GM12878 (cell line): ENCODE data around the gene FHOD3. TPM values are rescaled to one million over a fixed set of nuclear protein-coding genes. Genes with fewer than 3 reads are reported as not detected.

Experiments used
- ATAC-seq: fragments of 200-7000 bp; cut with Tn5 transposase; 3 replicates; pipeline ENCODE4 v1.9.1; 2020; ENCODE audit warnings: mild to moderate bottlenecking, moderate library complexity
- BruUV-seq: library from RNA; stranded (reverse); fragments of 400-500 nt; replicated peaks from 2 replicates; lab custom pipeline; 2021; lab: Mats Ljungman, UMichigan
- CTCF ChIA-PET: fragments of 300-600 bp; sonication (Branson Sonifier 250); formaldehyde crosslinking; extraction: SDS; loops from one replicate; lab custom pipeline; 2021; ENCODE audit warnings: inconsistent platforms; lab: Yijun Ruan, JAX
- POLR2A ChIA-PET: fragments of 350-600 bp; formaldehyde crosslinking; extraction: SDS; loops from one replicate; lab custom pipeline; 2021; ENCODE audit warnings: inconsistent platforms; lab: Charles Lee
- RAD21 ChIA-PET: fragments of 300-600 bp; sonication (Branson Sonifier 250); formaldehyde crosslinking; loops from one replicate; lab custom pipeline; 2023; ENCODE audit warnings: antibody characterized with exemption; ENCODE audit not compliant: unreplicated experiment; lab: Charles Lee
- SMC1A ChIA-PET: fragments of 300-600 bp; sonication (Branson Sonifier 250); formaldehyde crosslinking; loops from one replicate; lab custom pipeline; 2023; ENCODE audit not compliant: unreplicated experiment, uncharacterized antibody; lab: Charles Lee
- DNase-seq: peaks from one replicate; pipeline ENCODE4 v3.0.0-alpha.2; 2011; ENCODE audit warnings: low read depth, low spot score
- FAIRE-seq: peaks from 3 replicates; lab custom pipeline; 2011; peaks lifted over from hg19 to GRCh38; lab: Jason Lieb, UNC
- H2AFZ ChIP-seq: 2 replicates; pipeline ENCODE4 v1.6.0; 2011; ENCODE audit warnings: low read depth, low read length, control low read depth; ENCODE audit not compliant: control insufficient read depth
- H3K27ac ChIP-seq: 2 replicates; pipeline ENCODE4 v1.5.1; 2011; ENCODE audit warnings: control low read depth; ENCODE audit not compliant: control insufficient read depth, insufficient read depth
- H3K27me3 ChIP-seq, 2 experiments: replicated peaks in 1 of 2; 2 replicates each; pipeline versions ENCODE4 v1.6.0 to v1.6.1; 2011; ENCODE audit warnings: low read length in 1 of 2; ENCODE audit not compliant: control insufficient read depth in 2 of 2, insufficient read depth in 2 of 2
- H3K36me3 ChIP-seq, 2 experiments: 2 replicates each; pipeline ENCODE4 v1.5.1; 2011; ENCODE audit warnings: low read length in 1 of 2; ENCODE audit not compliant: control insufficient read depth in 2 of 2, insufficient read depth in 2 of 2
- H3K4me1 ChIP-seq: 2 replicates; pipeline ENCODE4 v1.6.1; 2011; ENCODE audit warnings: mild to moderate bottlenecking, low read length, moderate library complexity, mixed read lengths; ENCODE audit not compliant: control insufficient read depth, insufficient read depth
- H3K4me2 ChIP-seq: 2 replicates; pipeline ENCODE4 v1.6.0; 2011; ENCODE audit warnings: control low read depth; ENCODE audit not compliant: control insufficient read depth, insufficient read depth
- H3K4me3 ChIP-seq: fragments of 200-600 bp; sonication (generic); 2 replicates; pipeline ENCODE4 v1.5.1; 2016
- H3K79me2 ChIP-seq: 2 replicates; pipeline ENCODE4 v1.6.0; 2011; ENCODE audit warnings: low read length; ENCODE audit not compliant: control insufficient read depth, insufficient read depth
- H3K9ac ChIP-seq: 2 replicates; pipeline ENCODE4 v1.8.0; 2011; ENCODE audit warnings: low read length, control low read depth, mixed read lengths; ENCODE audit not compliant: control insufficient read depth, insufficient read depth
- H3K9me3 ChIP-seq: replicated peaks from 3 replicates; pipeline ENCODE4 v1.5.1; 2011; ENCODE audit warnings: mild to moderate bottlenecking, low read length; ENCODE audit not compliant: control insufficient read depth, insufficient read depth
- H4K20me1 ChIP-seq: 2 replicates; pipeline ENCODE4 v1.6.0; 2011; ENCODE audit not compliant: control insufficient read depth, insufficient read depth
- ASH2L ChIP-seq: fragments of 300-600, 200-600 bp; sonication (generic); IDR thresholded peaks from 2 replicates; pipeline ENCODE4 v1.6.1; 2017; ENCODE audit warnings: low read depth, mild to moderate bottlenecking, borderline replicate concordance
- EZH2 ChIP-seq: IDR thresholded peaks from 2 replicates; pipeline ENCODE4 v1.6.1; 2012; ENCODE audit warnings: low read depth, mild to moderate bottlenecking, control low read depth, inconsistent platforms, low read length, borderline replicate concordance; ENCODE audit not compliant: control insufficient read depth
- IKZF1 ChIP-seq: fragments of 450-650 bp; conservative IDR thresholded peaks from 2 replicates; pipeline ENCODE4 v1.6.1; 2017; ENCODE audit warnings: antibody characterized with exemption, mild to moderate bottlenecking
- IKZF2 ChIP-seq, 2 experiments: fragments of 450-650 bp; IDR thresholded peaks; 2 replicates each; pipeline ENCODE4 v1.6.1; 2017; ENCODE audit warnings: mild to moderate bottlenecking in 2 of 2, moderate library complexity in 2 of 2
- PAX5 ChIP-seq: IDR thresholded peaks from 2 replicates; pipeline ENCODE4 v1.6.1; 2011; ENCODE audit warnings: low read depth, low read length, borderline replicate concordance
- POLR2A ChIP-seq: IDR thresholded peaks from 2 replicates; pipeline ENCODE4 v1.6.1; 2011; ENCODE audit warnings: low read depth, mild to moderate bottlenecking, low read length
- PRDM15 ChIP-seq: fragments of 450-650 bp; formaldehyde crosslinking; IDR thresholded peaks from 2 replicates; pipeline ENCODE4 v1.4.0; 2020; ENCODE audit warnings: mild to moderate bottlenecking, moderate library complexity
- SREBF1 ChIP-seq: IDR thresholded peaks from 2 replicates; pipeline ENCODE4 v1.6.1; 2012; ENCODE audit warnings: mild to moderate bottlenecking, low read length
- TCF12 ChIP-seq: IDR thresholded peaks from 2 replicates; pipeline ENCODE4 v1.6.1; 2011; ENCODE audit warnings: low read depth, mild to moderate bottlenecking, low read length
- WRNIP1 ChIP-seq: IDR thresholded peaks from 2 replicates; pipeline ENCODE4 v1.6.1; 2011; ENCODE audit warnings: low read depth, low read length, improper control_type of control experiment, borderline replicate concordance
- ZSCAN29 ChIP-seq: fragments of 450-650 bp; IDR thresholded peaks from 2 replicates; pipeline ENCODE4 v1.6.1; 2017; ENCODE audit warnings: mild to moderate bottlenecking, moderate library complexity
- WGBS: methylation state at CpG from one replicate; pipeline ENCODE4 v1.1.6; 2016; ENCODE audit warnings: low lambda C conversion rate; ENCODE audit not compliant: insufficient replicate concordance, insufficient coverage; ENCODE audit errors: missing lambda C conversion rate; 5-methylcytosine and 5-hydroxymethylcytosine counted together
- in situ Hi-C: fragments of 300-500 bp; cut with MboI; formaldehyde crosslinking; loops from 9 replicates; pipeline ENCODE4 v1.14.3; 2018; ENCODE audit warnings: mixed read lengths
- intact Hi-C: fragments of 100-400 bp; cut with micrococcal nuclease; formaldehyde crosslinking; loops from one replicate; pipeline ENCODE4 v1.14.2; 2022; ENCODE audit not compliant: unreplicated experiment
- polyA plus RNA-seq, 11 experiments: library from polyadenylated mRNA; depleted of rRNA in 4 of 11; unstranded in 6 of 11; stranded (reverse) in 5 of 11; fragments of >200 nt; fragmentation: Nextera tagmentation in 4 of 11; fragmentation: Illumina TruSeq in 1 of 11; extraction: Ambion mirVana in 4 of 11; extraction: Trizol in 1 of 11; gene quantifications; 1 replicate in 1 of 11; 2 replicates in 10 of 11; pipeline versions ENCODE4 v1.2.1 to v1.2.3, GENCODE V29; 2011 to 2016; ENCODE audit warnings: inconsistent platforms in 2 of 11, missing spikeins in 2 of 11, low read depth in 1 of 11
- total RNA-seq, 4 experiments: library from RNA; depleted of rRNA in 3 of 4; stranded (reverse); fragments of >200 nt in 3 of 4; fragmentation: Illumina TruSeq in 1 of 4; extraction: Trizol in 1 of 4; gene quantifications; 2 replicates each; pipeline versions ENCODE4 v1.2.1 to v1.2.3, GENCODE V29; 2013 to 2021
- TF ChIP-seq, protein P1 (sequence below): fragments of 450-650 bp; IDR thresholded peaks from 2 replicates; pipeline ENCODE4 v1.6.1; 2014; ENCODE audit warnings: mild to moderate bottlenecking

The FHOD3 gene
- total and polyA plus RNA-seq, 10 of the 15 experiments (the other 5 are each of a cell fraction or from before 2014, with no cell fraction given), result 0.77 to 26.7 (median 10.4) TPM

GRCh38 chr18:36675076-36675475, 377.6 kb downstream of the FHOD3 start:
- intact Hi-C loops, result no loop called here
- POLR2A ChIA-PET, result interaction anchor here (0.6 to 0.7 kb wide), 2 partner anchors 33 to 657 kb away, joined by 3 read pairs; no protein-coding TSS in a partner anchor
- Histone ChIP-seq H4K20me1 (no peaks in the 10 kb centered on the region), H2AFZ (no peak overlapping the region), H3K9ac (no peak overlapping the region), H3K36me3 (no peaks in the 10 kb centered on the region; a peak in 1 of 4 replicates), H3K4me3 (no peak overlapping the region), H3K9me3 (peaks cover 4% of the 10 kb centered on the region; the same call in 2 of the 3 replicates), H3K79me2 (no peaks in the 10 kb centered on the region), H3K27ac (no peak overlapping the region), H3K4me2 (no peak overlapping the region), H3K27me3 (no peaks in the 10 kb centered on the region), H3K4me1 (0 out of 2 replicates have a peak, but pooled peaks cover 7% of the 10 kb centered on the region)
- FAIRE-seq (no peak), ATAC-seq (no peak), DNase-seq (no peak)
- CTCF ChIA-PET, result interaction anchor here (0.7 to 1.7 kb wide), 2 partner anchors 13 to 246 kb away, joined by 3 to 8 read pairs; no protein-coding TSS in a partner anchor
- RAD21 ChIA-PET, result no interaction called here
- in situ Hi-C loops, result no loop called here
- no peak for TF ChIP-seq PRDM15 (CRISPR knock-in tag)
- no peak for TF ChIP-seq POLR2A
- no peak for TF ChIP-seq IKZF2 (IDR thresholded peaks at IDR 0.05)
- no peak for TF ChIP-seq ASH2L
- TF ChIP-seq ZSCAN29, result no peak
- TF ChIP-seq WRNIP1, result no peak
- no peak for TF ChIP-seq SREBF1
- no peak for TF ChIP-seq TCF12
- TF ChIP-seq EZH2, result no peak
- TF ChIP-seq IKZF1, result no peak
- no peak for TF ChIP-seq PAX5
- TF ChIP-seq, protein P1, sequence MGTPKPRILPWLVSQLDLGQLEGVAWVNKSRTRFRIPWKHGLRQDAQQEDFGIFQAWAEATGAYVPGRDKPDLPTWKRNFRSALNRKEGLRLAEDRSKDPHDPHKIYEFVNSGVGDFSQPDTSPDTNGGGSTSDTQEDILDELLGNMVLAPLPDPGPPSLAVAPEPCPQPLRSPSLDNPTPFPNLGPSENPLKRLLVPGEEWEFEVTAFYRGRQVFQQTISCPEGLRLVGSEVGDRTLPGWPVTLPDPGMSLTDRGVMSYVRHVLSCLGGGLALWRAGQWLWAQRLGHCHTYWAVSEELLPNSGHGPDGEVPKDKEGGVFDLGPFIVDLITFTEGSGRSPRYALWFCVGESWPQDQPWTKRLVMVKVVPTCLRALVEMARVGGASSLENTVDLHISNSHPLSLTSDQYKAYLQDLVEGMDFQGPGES, result no peak
- BruUV-seq, result no TSS peak
- WGBS, result 46% methylated on average over 3 of the region's 3 CpGs
- SMC1A ChIA-PET, result interaction anchor here (0.6 to 1.4 kb wide), 3 partner anchors 13 to 138 kb away, joined by 3 to 4 read pairs (median 3); no protein-coding TSS in a partner anchor
